ENCODE data around the gene CCDC127.
"Not testable (repeated sequence)": the region's sequence is repeated elsewhere in the genome, so short reads cannot be mapped to it uniquely, and the experiment has no call there.

- TF ChIP-seq, protein P1, sequence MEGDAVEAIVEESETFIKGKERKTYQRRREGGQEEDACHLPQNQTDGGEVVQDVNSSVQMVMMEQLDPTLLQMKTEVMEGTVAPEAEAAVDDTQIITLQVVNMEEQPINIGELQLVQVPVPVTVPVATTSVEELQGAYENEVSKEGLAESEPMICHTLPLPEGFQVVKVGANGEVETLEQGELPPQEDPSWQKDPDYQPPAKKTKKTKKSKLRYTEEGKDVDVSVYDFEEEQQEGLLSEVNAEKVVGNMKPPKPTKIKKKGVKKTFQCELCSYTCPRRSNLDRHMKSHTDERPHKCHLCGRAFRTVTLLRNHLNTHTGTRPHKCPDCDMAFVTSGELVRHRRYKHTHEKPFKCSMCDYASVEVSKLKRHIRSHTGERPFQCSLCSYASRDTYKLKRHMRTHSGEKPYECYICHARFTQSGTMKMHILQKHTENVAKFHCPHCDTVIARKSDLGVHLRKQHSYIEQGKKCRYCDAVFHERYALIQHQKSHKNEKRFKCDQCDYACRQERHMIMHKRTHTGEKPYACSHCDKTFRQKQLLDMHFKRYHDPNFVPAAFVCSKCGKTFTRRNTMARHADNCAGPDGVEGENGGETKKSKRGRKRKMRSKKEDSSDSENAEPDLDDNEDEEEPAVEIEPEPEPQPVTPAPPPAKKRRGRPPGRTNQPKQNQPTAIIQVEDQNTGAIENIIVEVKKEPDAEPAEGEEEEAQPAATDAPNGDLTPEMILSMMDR (IDR thresholded peaks at IDR 0.05) = peak; percentile 20
- TF ChIP-seq EZH2 (IDR thresholded peaks at IDR 0.05; ENCODE audit: borderline replicate concordance, insufficient read depth, low read depth, low read length, poor library complexity, severe bottlenecking) = not testable (repeated sequence)
These were observed at the start of gene CCDC127, which contains the start of gene SDHA for GRCh38 chr5:217494-218456.
